Spleen (tissue), 11 donors: Measurements from ENCODE around the gene SLC2A11. TPM values are rescaled to one million over a fixed set of nuclear protein-coding genes. Genes with fewer than 3 reads are reported as not detected.
A peak's percentile ranks its signal among the peaks of the same experiment; 100 is the strongest.
"Not testable (repeated sequence)": the region's sequence is repeated elsewhere in the genome, so short reads cannot be mapped to it uniquely, and the experiment has no call there.

ENCODE experiments used
- DNase-seq: peaks from one replicate; pipeline ENCODE4 v3.0.0-alpha.2; 2020
- H3K27ac ChIP-seq, 8 donors: fragments of 200-600 bp; sonication (generic) in 7 of 8; 1 replicate in 4 of 8; 2 replicates in 4 of 8; pipeline versions ENCODE4 v1.5.0 to v1.8.0; 2016 to 2021; ENCODE audit warnings: inconsistent platforms in 4 of 8, mild to moderate bottlenecking in 4 of 8, moderate library complexity in 1 of 8
- H3K27me3 ChIP-seq, 7 donors: fragments of 200-600 bp; sonication (generic) in 6 of 7; replicated peaks in 1 of 7; 1 replicate in 4 of 7; 2 replicates in 3 of 7; pipeline versions ENCODE4 v1.5.0 to v1.8.0; 2016 to 2021; ENCODE audit warnings: inconsistent platforms in 3 of 7, mild to moderate bottlenecking in 1 of 7
- H3K36me3 ChIP-seq, 6 donors: fragments of 200-600 bp; sonication (generic) in 5 of 6; 1 replicate in 4 of 6; 2 replicates in 2 of 6; pipeline versions ENCODE4 v1.5.0 to v1.8.0; 2016 to 2021; ENCODE audit warnings: inconsistent platforms in 2 of 6
- H3K4me1 ChIP-seq, 6 donors: fragments of 200-600 bp; sonication (generic) in 5 of 6; 1 replicate in 3 of 6; 2 replicates in 3 of 6; pipeline versions ENCODE4 v1.5.0 to v1.8.0; 2016 to 2021; ENCODE audit warnings: inconsistent platforms in 3 of 6
- H3K4me3 ChIP-seq, 8 donors: fragments of 200-600 bp; sonication (generic) in 7 of 8; 1 replicate in 4 of 8; 2 replicates in 4 of 8; pipeline versions ENCODE4 v1.5.0 to v1.8.0; 2016 to 2021; ENCODE audit warnings: inconsistent platforms in 4 of 8, mild to moderate bottlenecking in 4 of 8, moderate library complexity in 2 of 8
- H3K9me3 ChIP-seq, 8 donors: fragments of 200-600 bp; sonication (generic) in 7 of 8; 1 replicate in 4 of 8; 2 replicates in 4 of 8; pipeline versions ENCODE4 v1.5.0 to v1.8.0; 2016 to 2021; ENCODE audit warnings: inconsistent platforms in 4 of 8
- POLR2A ChIP-seq, 3 donors: fragments of 450-650 bp; IDR thresholded peaks; one replicate each; pipeline ENCODE4 v1.5.1; 2017; ENCODE audit warnings: antibody characterized with exemption in 3 of 3, mild to moderate bottlenecking in 1 of 3
- POLR2AphosphoS5 ChIP-seq, 3 donors: sonication (generic); formaldehyde crosslinking; IDR thresholded peaks; one replicate each; pipeline ENCODE4 v1.5.1; 2017; ENCODE audit warnings: antibody characterized with exemption in 3 of 3
- WGBS, 5 donors: extraction: QIAGEN DNeasy Blood & Tissue Kit in 3 of 5; methylation state at CpG; one replicate each; pipeline versions ENCODE4 v1.1.5 to v1.1.7; 2013 to 2018; 5-methylcytosine and 5-hydroxymethylcytosine counted together
- intact Hi-C: fragments of 100-400 bp; cut with DNase I; formaldehyde crosslinking; loops from one replicate; pipeline ENCODE4 v1.15.0; 2023; ENCODE audit warnings: low total_unique reads
- polyA plus RNA-seq, 3 donors: library from polyadenylated mRNA; stranded (reverse); fragments of 200-250 nt; gene quantifications; one replicate each; pipeline ENCODE4 v1.2.1, GENCODE V29; 2013
- total RNA-seq, 7 donors: library from RNA; depleted of rRNA in 3 of 7; stranded (reverse); fragments of >200 nt in 3 of 7; fragmentation: NEBNext Ultra II Directional in 4 of 7; extraction: Animal tissue kit (Norgen Biotek cat#: 25700) in 4 of 7; gene quantifications; one replicate each; pipeline versions ENCODE4 v1.1.0 to v1.2.1, GENCODE V29; 2016 to 2021
- TF ChIP-seq, protein P1 (sequence below), 11 experiments: fragments of 200-600 bp in 7 of 11; fragments of 450-650 bp in 4 of 11; sonication (generic) in 4 of 11; IDR thresholded peaks in 8 of 11; conservative IDR thresholded peaks in 3 of 11; 1 replicate in 7 of 11; 2 replicates in 4 of 11; pipeline versions ENCODE4 v1.4.0 to v1.8.0; 2016 to 2021; ENCODE audit warnings: antibody characterized with exemption in 11 of 11, inconsistent platforms in 4 of 11, mild to moderate bottlenecking in 1 of 11
- donor health status: healthy with polysubstance abuse.
- donor health status: DM: no; HTN: no; CAD: no; lungs with moderate emphysema.
- donor health status: DM: no; HTN: no; CAD: no.
- donor health status: Bipolar disorder and iron deficiency.
- donor health status: healthy.
- donor health status: DM: no; HTN: no; CAD: no.
- donor health status: DM: yes; HTN: yes; CAD: no.

The SLC2A11 gene
- total and polyA plus RNA-seq, 10 donors, result 12.0 to 23.5 (median 16.5) TPM

DNA sequence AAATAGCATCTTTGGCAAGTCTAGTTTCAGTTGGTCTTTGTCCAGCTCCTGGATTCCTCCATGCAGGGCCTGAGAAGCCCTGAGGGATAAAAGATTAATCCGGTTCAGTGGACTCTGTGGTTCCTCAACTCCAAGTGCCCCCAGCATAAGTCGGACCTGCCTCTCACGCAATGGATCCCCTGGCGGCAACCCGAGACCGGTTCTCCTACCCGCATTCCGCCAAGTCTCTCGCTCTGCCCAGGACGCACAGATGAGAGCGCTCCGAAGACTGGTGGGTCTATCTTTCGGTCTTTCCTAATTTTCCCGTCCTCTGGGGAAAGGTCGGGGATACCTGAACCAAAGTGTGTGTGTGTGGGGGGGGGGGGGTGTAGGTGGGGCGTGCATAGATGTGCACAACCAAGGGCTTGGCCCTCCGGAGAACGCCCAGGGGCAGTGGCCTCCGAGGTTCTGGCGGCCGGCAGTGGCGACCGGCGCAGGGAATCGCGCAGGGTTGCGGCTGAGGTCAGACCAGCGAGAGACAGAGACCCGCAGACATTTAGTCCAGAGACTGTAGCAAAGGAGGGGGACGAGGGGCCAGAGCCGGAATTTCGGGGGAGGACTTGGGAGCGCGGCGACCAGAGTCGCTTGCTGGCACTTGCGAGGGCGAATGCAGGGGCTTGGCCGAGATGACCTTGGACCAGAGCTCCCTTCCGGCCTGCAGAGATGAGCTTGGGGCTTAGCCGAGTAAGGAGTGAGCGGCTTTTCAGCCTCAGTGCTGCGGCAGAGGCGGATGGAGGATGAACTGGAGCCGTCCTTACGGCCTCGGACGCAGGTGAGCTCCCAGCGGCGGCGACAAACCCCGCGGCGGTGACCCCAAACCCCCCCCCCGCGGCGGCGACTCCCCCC is 712 bp upstream of the SLC2A11 start:
- Histone ChIP-seq H3K36me3 (no peaks in the 10 kb centered on the region), H3K27me3 (no peaks in the 10 kb centered on the region), H3K4me3 (peak overlapping the region; percentile 50 to 83 (median 66)), H3K27ac (peak overlapping the region; percentile 90 to 95 (median 92)), H3K4me1 (peaks cover 4 to 33% (median 26%) of the 10 kb centered on the region in 6 donors), H3K9me3 (no peaks in the 10 kb centered on the region)
- WGBS, 5 donors, result 3 to 16% (median 4%) methylated on average over 28 to 58 of the region's 58 CpGs
- TF ChIP-seq, protein P1, sequence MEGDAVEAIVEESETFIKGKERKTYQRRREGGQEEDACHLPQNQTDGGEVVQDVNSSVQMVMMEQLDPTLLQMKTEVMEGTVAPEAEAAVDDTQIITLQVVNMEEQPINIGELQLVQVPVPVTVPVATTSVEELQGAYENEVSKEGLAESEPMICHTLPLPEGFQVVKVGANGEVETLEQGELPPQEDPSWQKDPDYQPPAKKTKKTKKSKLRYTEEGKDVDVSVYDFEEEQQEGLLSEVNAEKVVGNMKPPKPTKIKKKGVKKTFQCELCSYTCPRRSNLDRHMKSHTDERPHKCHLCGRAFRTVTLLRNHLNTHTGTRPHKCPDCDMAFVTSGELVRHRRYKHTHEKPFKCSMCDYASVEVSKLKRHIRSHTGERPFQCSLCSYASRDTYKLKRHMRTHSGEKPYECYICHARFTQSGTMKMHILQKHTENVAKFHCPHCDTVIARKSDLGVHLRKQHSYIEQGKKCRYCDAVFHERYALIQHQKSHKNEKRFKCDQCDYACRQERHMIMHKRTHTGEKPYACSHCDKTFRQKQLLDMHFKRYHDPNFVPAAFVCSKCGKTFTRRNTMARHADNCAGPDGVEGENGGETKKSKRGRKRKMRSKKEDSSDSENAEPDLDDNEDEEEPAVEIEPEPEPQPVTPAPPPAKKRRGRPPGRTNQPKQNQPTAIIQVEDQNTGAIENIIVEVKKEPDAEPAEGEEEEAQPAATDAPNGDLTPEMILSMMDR (IDR thresholded peaks at IDR 0.05 in 8 of 11, conservative IDR thresholded peaks at IDR 0.05 in 3 of 11), result no peak
- TF ChIP-seq POLR2AphosphoS5 (IDR thresholded peaks at IDR 0.05) (no peak), POLR2A (IDR thresholded peaks at IDR 0.05) (no peak)
- peak; percentile 88 for DNase-seq
- intact Hi-C loops, result no loop called here

DNA sequence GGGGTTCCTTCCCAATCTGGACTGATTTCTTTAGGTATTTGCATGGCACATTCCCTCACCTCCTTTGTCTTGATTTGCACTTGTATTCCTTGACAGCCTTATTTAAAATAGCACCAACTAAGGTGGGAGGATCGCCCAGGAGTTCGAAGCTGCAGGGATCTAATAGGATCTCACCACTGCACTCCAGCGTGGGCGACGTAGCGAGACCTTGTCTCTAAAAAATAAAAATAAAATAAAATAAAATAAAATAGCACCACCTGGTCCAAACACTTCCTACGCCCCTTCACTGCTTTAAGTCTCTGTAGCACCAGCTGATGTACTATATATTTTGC is 775 bp downstream of the SLC2A11 start:
- peak overlapping the region in 7 of 8 donors; percentile 50 to 83 (median 64) for H3K4me3 ChIP-seq
- H3K27me3 ChIP-seq, result no peaks in the 10 kb centered on the region
- no peak for DNase-seq
- WGBS, 5 donors, result 67 to 75% (median 69%) methylated on average over 7 of the region's 7 CpGs
- peaks cover 0 to 5% (median 0%) of the 10 kb centered on the region in 6 donors for H3K36me3 ChIP-seq
- TF ChIP-seq, protein P1 (IDR thresholded peaks at IDR 0.05 in 8 of 11, conservative IDR thresholded peaks at IDR 0.05 in 3 of 11), result peak in 1 of 11 experiments; percentile 8
- no peak for TF ChIP-seq POLR2A (IDR thresholded peaks at IDR 0.05)
- peaks cover 4 to 33% (median 26%) of the 10 kb centered on the region in 6 donors for H3K4me1 ChIP-seq
- intact Hi-C loops, result no loop called here
- H3K9me3 ChIP-seq, result no peaks in the 10 kb centered on the region
- peak overlapping the region in 6 of 8 donors; percentile 90 to 95 (median 92) for H3K27ac ChIP-seq

DNA sequence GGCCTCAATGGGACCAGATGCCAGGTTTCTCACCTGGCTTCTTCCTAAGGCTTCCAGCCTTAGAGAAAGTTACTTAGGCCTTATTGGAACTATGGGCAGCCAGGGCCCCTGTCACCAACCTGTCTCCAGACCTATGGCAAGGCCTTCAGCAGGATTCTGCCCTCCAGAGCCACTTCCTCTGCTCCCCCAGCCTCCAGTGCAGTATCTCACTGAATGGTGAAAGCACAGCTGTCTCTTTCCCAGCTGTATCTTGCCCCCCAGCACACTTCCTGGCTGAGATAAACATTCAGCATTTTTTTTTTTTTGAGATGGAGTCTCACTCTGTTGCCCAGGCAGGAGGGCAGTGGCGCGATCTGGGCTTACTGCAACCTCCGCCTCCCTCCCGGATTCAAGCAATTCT is 1.5 kb downstream of the SLC2A11 start:
- no peak for DNase-seq
- H3K9me3 ChIP-seq, result no peaks in the 10 kb centered on the region
- 86 to 96% (median 89%) methylated on average over 4 of the region's 4 CpGs for WGBS, 5 donors
- H3K4me3 ChIP-seq, result no peak overlapping the region
- H3K27me3 ChIP-seq, result no peaks in the 10 kb centered on the region
- peaks cover 0 to 5% (median 0%) of the 10 kb centered on the region in 6 donors for H3K36me3 ChIP-seq
- H3K27ac ChIP-seq, result no peak overlapping the region
- TF ChIP-seq POLR2AphosphoS5 (IDR thresholded peaks at IDR 0.05) (no peak), POLR2A (IDR thresholded peaks at IDR 0.05) (no peak)
- TF ChIP-seq, protein P1 (IDR thresholded peaks at IDR 0.05 in 8 of 11, conservative IDR thresholded peaks at IDR 0.05 in 3 of 11), result no peak
- H3K4me1 ChIP-seq, result peaks cover 4 to 33% (median 26%) of the 10 kb centered on the region in 6 donors
- intact Hi-C loops, result no loop called here

DNA sequence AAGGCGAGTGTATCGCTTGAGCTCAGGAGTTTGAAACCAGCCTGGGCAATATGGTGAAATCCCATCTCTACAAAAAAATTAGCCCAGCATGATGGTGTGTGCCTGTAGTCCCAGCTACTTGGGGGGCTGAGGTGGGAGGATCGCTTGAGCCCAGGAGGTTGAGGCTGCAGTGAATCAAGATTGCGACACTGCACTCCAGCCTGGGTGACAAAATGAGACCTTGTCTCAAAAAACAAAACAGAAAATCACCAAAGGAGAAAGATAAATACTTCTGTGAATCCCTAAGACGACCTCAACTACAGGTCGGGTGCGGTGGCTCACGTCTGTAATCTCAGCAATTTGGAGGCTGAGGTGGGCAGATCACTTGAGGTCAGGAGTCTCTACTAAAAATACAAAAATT is 2.5 kb downstream of the SLC2A11 start:
- intact Hi-C loops, result not testable (repeated sequence)

More for the DNA sequence above, 2.5 kb downstream of the SLC2A11 start:
- H3K27ac ChIP-seq, H3K9me3 ChIP-seq, H3K27me3 ChIP-seq, H3K36me3 ChIP-seq, H3K4me3 ChIP-seq: not testable (repeated sequence)
- H3K4me1 ChIP-seq, result peaks cover 4 to 33% (median 26%) of the 10 kb centered on the region in 6 donors
- 87 to 99% (median 95%) methylated on average over 8 of the region's 8 CpGs for whole genome bisulfite sequencing, 5 donors
- DNase-seq, result peak; percentile 4
